Measurements from ENCODE around the gene PERP.

DNA sequence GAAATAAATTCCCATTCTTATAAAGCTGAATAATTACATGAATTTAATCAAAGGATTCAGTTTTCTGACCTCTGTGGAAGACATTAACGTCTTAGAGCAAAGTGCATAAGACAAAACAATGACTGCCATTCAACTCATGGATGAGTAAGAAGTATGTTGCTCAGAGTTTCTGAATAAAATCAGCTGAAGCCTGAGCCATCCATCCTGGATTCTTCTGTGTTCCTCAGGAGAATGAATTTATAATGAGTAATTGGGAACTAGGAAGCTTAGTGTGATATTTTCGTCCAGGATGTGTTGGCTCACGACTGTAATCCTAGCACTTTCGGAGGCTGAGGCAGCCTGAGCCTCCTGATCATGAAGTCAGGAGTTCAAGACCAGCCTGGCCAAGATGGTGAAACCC is 62.8 kb downstream of the PERP start:
- TF ChIP-seq POLR2A (IDR thresholded peaks at IDR 0.05) (no peak), EP300 (IDR thresholded peaks at IDR 0.05) (no peak)
- TF ChIP-seq, protein P1, sequence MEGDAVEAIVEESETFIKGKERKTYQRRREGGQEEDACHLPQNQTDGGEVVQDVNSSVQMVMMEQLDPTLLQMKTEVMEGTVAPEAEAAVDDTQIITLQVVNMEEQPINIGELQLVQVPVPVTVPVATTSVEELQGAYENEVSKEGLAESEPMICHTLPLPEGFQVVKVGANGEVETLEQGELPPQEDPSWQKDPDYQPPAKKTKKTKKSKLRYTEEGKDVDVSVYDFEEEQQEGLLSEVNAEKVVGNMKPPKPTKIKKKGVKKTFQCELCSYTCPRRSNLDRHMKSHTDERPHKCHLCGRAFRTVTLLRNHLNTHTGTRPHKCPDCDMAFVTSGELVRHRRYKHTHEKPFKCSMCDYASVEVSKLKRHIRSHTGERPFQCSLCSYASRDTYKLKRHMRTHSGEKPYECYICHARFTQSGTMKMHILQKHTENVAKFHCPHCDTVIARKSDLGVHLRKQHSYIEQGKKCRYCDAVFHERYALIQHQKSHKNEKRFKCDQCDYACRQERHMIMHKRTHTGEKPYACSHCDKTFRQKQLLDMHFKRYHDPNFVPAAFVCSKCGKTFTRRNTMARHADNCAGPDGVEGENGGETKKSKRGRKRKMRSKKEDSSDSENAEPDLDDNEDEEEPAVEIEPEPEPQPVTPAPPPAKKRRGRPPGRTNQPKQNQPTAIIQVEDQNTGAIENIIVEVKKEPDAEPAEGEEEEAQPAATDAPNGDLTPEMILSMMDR (IDR thresholded peaks at IDR 0.05): no peak
